Left lobe of liver (tissue), 2 donors: ENCODE data around the gene DYNLT5. TPM values are rescaled to one million over a fixed set of nuclear protein-coding genes. Genes with fewer than 3 reads are reported as not detected.
"Not testable (repeated sequence)": the region's sequence is repeated elsewhere in the genome, so short reads cannot be mapped to it uniquely, and the experiment has no call there.

ENCODE experiments used
- ATAC-seq: fragments of 200-7000 bp; cut with Tn5 transposase; one replicate; pipeline ENCODE4 v1.9.1; 2020; ENCODE audit warnings: mild to moderate bottlenecking, moderate library complexity
- DNase-seq: peaks from one replicate; pipeline ENCODE4 v3.0.0-alpha.2; 2020; ENCODE audit warnings: low spot score
- total RNA-seq: library from RNA; stranded (reverse); gene quantifications from one replicate; pipeline ENCODE4 v1.2.1, GENCODE V29; 2021
- donor health status: DM: no; HTN: no; CAD: no; lungs with moderate emphysema.
- donor health status: DM: no; HTN: yes; CAD: no.

Gene DYNLT5, protein sequence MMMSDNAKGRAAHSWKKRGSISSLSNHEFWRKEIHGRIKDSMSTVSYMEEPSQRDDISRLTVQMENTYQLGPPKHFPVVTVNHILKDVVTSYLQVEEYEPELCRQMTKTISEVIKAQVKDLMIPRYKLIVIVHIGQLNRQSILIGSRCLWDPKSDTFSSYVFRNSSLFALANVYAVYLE
- total RNA-seq = 0.28 TPM

GRCh38 chr1:66752000-66752592 is at the start of gene DYNLT5:
Gene DYNLT5 (plus strand): TSS chr1:66752459. CDS start chr1:66754659, 2,200 bp downstream.
- ATAC-seq (peak; percentile 95), DNase-seq (peak; percentile 56)

- ATAC-seq (no peak), DNase-seq (no peak)
Measured at GRCh38 chr1:66704177-66704875, 47.9 kb upstream of the DYNLT5 start.

- DNase-seq (no peak), ATAC-seq (peak; percentile 75)
Measured at GRCh38 chr1:66705110-66705509, 47.1 kb upstream of the DYNLT5 start.

DNA sequence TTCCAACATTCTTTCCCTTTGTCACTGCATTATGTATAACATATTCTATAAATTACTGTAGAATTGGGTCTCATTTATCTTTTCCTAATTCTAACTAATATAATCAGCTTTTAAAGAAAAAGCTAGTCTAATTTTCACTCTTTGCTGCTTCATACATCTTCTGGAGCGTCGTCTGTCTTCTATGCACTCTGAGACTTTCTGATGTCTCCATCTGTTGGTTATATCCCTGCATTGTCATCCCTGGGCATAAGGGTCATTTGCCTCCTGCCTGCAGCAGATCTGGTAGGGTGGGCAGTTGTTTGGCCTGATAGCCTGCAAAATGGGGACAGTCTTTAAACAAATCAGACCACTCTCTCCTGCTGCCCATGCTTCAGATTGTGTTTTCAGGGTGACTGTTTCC is 40.8 kb upstream of the DYNLT5 start:
- no peak for DNase-seq
- ATAC-seq = no peak

DNA sequence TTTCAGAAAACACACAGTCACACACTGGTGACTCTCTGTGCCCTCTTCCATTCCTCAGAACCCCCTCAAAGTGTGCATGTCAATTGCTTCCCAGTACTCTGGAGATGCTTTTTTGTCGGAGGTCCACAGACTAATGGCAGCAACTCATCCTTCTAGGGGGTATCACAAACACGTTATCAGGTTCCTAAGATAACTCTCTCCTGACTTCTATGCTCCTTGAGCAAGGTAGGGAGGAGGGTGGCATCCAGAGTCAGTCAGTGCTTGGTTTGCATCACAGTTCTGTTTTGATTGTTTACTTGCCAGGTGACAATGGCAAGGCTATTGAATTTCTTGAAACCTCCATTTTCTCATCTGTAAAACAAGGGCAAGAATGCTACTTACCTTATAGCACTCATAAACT is 39.4 kb upstream of the DYNLT5 start:
- ATAC-seq (no peak), DNase-seq (no peak)

- DNase-seq = no peak
Measured at GRCh38 chr1:66723985-66724384, 28.3 kb upstream of the DYNLT5 start.

DNA sequence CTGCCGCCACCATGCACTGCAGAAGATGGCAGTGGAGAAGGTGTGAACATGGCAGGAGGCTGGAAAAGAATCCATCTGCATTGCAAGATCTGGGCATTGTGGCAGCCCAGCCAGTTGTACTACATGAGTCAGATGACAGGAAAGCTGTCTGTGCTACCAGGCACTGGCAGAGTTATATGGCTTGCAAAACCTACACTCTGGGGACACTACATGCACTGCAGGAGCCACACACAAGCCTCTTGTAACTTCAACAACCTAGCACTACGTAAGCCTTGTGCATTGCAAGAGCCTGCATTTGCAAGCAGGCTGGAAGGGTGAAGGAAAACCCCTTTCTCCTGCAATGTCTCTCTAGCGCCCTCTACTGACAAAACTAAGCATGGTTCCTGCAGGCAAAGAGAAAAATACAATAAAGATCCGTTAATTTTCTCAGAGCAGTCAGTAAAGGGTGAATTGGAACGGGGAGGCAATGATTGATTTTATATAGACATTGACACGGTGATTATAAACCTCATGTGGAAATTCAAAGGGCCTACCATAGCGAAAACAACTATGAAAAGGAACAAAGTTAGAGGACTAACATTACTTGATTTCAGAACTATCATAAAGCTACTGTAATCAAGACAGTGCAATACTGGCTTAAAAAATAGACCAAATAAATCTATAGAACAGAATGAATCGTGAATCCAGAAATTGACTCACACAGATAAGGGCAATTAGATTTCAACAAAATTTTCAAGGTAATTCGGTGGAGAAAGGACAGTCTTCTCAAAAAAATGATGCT is 26.2 kb upstream of the DYNLT5 start:
- ATAC-seq = peak; percentile 93
- no peak for DNase-seq

More at GRCh38 chr1:66723985-66724384, 28.3 kb upstream of the DYNLT5 start:
- no peak for ATAC-seq

DNA sequence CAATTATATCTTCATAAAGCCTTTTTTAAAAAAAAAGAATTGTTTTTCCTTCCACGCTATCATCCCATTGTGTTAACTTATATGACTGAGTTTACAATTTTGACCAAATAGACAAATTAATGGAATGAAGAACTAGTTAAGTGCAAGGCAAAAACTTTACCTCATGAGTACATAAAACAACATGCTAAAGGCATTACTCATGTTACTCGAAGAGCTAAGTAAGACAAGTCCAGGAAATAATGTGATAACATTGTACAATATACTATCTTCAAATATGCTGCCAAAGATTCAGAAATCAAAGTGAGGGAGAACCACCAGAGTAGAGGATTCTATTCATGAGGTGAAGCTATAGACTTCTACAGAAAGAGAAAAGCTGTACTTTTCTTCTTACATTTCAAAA is 24.2 kb upstream of the DYNLT5 start:
- no peak for ATAC-seq
- DNase-seq = no peak

DNA sequence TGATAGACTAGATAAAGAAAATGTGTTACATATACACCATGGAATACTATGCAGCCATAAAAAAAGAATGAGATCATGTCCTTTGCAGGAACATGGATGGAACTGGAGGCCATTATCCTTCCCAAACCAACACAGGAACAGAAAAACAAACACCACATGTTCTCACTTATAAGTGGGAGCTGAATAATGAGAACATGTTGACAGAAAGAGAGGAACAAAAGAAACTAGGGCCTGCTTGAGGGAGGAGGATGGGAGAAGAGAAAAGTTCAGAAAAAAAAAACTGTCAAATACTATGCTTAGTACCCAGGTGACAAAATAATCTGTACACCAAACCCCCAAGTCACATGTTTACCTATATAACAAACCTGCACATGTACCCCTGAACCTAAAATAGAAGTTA is 23.5 kb upstream of the DYNLT5 start:
- not testable (repeated sequence) for ATAC-seq, DNase-seq

DNA sequence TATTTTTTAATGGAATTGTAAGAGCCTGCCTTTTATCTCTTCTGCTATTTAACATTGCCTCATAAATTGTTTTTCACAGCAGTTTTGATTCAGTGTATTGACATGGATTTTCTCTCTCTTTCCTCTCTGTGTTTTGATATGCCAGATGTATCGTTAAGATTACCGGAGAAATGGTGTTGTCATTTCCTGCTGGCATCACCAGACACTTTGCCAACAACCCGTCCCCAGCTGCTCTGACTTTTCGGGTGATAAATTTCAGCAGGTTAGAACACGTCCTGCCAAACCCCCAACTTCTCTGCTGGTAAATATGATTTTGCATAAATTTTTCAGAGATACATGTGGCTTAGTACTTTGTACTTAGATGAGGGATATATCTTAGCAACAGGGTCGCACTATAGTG is 23.1 kb upstream of the DYNLT5 start:
- ATAC-seq (no peak), DNase-seq (no peak)

- ATAC-seq (no peak), DNase-seq (no peak)
Measured at GRCh38 chr1:66729523-66729922, 22.7 kb upstream of the DYNLT5 start.

DNA sequence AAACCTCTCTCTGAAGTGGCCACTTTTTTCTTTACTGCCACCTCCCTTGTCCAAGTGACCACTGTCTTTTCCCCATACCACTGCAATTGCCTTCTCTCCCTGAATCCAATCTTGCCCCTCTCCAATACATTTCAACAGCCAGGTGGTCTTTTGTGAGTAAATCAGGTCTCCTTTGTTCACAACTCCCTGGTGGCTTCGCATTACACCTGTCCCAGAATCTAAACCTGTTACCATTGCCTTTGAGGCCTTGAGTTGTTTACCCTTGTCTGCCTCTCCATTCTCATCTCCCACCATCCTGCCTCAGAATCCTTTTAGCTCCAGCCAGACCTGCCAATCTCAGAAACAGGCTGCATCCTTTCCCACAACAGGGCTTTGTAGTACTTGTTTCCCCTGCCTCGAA is 21.8 kb upstream of the DYNLT5 start:
- no peak for DNase-seq
- no peak for ATAC-seq

GRCh38 chr1:66731170-66731865 is 20.9 kb upstream of the DYNLT5 start:
- ATAC-seq (no peak), DNase-seq (no peak)

- DNase-seq = no peak
- ATAC-seq = no peak
Measured at GRCh38 chr1:66732407-66733166, 19.7 kb upstream of the DYNLT5 start.

- ATAC-seq = no peak
Measured at GRCh38 chr1:66733348-66734017, 18.8 kb upstream of the DYNLT5 start.

DNA sequence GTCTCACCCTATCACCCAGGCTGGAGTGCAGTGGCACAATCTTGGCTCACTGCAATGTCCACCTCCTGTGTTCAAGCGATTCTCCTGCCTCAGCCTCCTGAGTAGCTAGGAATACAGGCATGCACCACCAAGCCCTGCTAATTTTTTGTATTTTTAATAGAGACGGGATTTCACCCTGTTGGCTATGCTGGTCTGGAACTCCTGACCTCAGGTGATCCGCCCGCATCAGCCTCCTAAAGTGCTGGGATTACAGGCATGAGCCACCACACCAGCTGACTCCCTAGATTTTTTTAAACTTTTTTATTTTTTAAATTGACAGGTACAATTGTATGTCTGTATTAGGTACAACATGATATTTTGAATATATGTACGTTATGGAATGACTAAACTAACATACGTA is 17.7 kb upstream of the DYNLT5 start:
- DNase-seq, ATAC-seq: not testable (repeated sequence)

More at GRCh38 chr1:66733348-66734017, 18.8 kb upstream of the DYNLT5 start:
- DNase-seq = no peak

DNA sequence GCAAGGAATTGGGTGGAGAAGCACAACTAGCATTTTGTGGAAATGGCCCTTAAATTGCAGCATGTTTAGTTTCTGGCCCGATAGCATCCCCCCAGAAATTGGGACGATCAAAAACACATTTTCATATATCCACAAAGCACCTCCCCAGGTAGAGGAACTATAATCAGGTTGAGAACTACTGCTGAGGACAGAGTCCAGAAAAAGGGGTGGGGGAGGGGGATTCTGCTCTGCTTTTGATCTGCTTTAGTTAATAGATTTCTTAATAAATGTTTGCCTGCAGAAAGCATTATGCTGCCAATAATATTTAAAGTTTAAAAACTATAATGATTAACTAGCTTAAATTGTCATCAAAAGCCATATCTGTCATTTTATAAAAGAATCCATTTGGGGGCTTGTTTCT is 14.4 kb upstream of the DYNLT5 start:
- DNase-seq = no peak
- peak; percentile 89 for ATAC-seq

DNA sequence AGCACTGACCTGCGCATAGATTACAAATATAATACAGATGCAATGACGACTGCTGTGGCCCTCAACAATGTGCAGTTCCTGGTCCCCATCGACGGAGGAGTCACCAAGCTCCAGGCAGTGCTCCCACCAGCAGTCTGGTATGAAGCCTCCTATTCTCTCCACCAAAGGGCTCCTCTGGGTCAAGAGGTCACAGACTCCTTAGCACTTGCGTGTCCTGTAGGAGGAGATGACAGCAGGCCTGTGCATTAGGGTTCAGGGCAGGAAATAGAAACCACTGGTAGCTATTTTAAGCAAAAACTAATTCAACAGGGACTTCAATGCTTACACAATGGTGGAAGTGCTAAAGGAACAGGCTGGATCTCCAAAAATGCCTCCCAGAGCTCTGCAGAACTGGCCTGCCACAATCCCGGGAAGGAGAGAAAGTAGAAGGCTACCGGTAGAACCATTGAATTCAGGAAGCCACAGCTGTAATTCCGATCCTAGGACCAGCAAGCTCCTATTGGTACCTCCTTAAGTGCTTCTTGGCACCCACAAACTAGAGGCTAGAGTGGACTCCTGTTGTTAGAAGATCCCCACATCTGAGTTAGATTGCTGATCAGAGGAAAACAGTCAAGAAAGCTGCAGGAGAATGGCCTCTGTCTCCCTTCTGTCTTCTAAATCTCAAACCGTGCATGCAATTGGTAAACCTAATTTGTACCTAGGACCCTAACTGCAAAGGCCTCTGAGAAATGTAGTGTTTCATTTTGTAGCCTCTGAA is 12.7 kb upstream of the DYNLT5 start:
- peak; percentile 9 for ATAC-seq
- DNase-seq = no peak

DNA sequence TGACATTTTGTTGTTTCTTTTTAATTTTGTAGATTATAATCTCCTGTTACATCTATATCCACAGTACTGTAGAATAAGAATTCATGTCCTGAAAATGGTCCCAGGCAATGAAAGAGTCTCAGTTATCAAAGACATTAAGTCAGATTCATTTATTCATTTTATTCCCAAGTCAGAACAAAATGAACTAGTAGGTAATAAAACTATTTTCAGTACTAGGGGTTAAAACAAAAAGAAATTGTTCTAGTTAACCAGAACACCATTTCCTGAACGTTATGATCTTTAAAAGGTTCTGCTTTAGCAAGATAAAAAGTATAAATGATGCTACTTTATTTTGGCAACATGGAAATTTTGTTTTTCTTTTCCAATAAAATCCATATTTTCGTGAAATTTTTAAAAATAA is 6.8 kb upstream of the DYNLT5 start:
- DNase-seq = no peak
- ATAC-seq = no peak
